IPS-18a (cell line): ENCODE results near the gene ETS1.

Experiments
- H3K27ac ChIP-seq: one replicate; pipeline ENCODE4 v1.5.1; 2013; ENCODE audit warnings: low read length
- H3K27me3 ChIP-seq: one replicate; pipeline ENCODE4 v1.6.1; 2013; ENCODE audit warnings: mild to moderate bottlenecking, low read length; ENCODE audit not compliant: control insufficient read depth, insufficient read depth
- H3K36me3 ChIP-seq: one replicate; pipeline ENCODE4 v1.6.1; 2013; ENCODE audit warnings: low read depth, low read length; ENCODE audit not compliant: control insufficient read depth
- H3K4me1 ChIP-seq: one replicate; pipeline ENCODE4 v1.6.1; 2013; ENCODE audit warnings: low read depth, low read length; ENCODE audit not compliant: control insufficient read depth
- H3K4me3 ChIP-seq: one replicate; pipeline ENCODE4 v1.5.1; 2013; ENCODE audit warnings: low read length
- H3K9ac ChIP-seq: one replicate; pipeline ENCODE4 v1.6.1; 2013; ENCODE audit warnings: mild to moderate bottlenecking, low read length, moderate library complexity
- H3K9me3 ChIP-seq: one replicate; pipeline ENCODE4 v1.6.1; 2013; ENCODE audit warnings: low read depth, low read length; ENCODE audit not compliant: control insufficient read depth

Gene ETS1

GRCh38 chr11:128625746-128626145, 38.4 kb upstream of the ETS1 start:
- H3K9ac ChIP-seq = no peak overlapping the region
- no peaks in the 10 kb centered on the region for H3K27me3 ChIP-seq
- H3K36me3 ChIP-seq = no peaks in the 10 kb centered on the region
- no peaks in the 10 kb centered on the region for H3K9me3 ChIP-seq
- no peak overlapping the region for H3K4me3 ChIP-seq
- H3K27ac ChIP-seq = no peak overlapping the region
- peaks cover 12% of the 10 kb centered on the region for H3K4me1 ChIP-seq

- Histone ChIP-seq H3K9ac (no peak overlapping the region), H3K27me3 (no peaks in the 10 kb centered on the region), H3K9me3 (no peaks in the 10 kb centered on the region), H3K27ac (no peak overlapping the region), H3K4me3 (no peak overlapping the region), H3K4me1 (peaks cover 12% of the 10 kb centered on the region), H3K36me3 (no peaks in the 10 kb centered on the region)
These were observed 38.0 kb upstream of the ETS1 start for GRCh38 chr11:128625326-128625725.

GRCh38 chr11:128624269-128625175, 37.2 kb upstream of the ETS1 start:
- Histone ChIP-seq H3K9ac (no peak overlapping the region), H3K27ac (no peak overlapping the region), H3K4me3 (no peak overlapping the region), H3K4me1 (peaks cover 12% of the 10 kb centered on the region), H3K27me3 (no peaks in the 10 kb centered on the region), H3K9me3 (no peaks in the 10 kb centered on the region), H3K36me3 (no peaks in the 10 kb centered on the region)

- Histone ChIP-seq H3K27me3 (no peaks in the 10 kb centered on the region), H3K4me1 (peaks cover 12% of the 10 kb centered on the region), H3K27ac (no peak overlapping the region)
These were observed 35.7 kb upstream of the ETS1 start for GRCh38 chr11:128623091-128623490.

GRCh38 chr11:128621601-128622501, 34.5 kb upstream of the ETS1 start:
- H3K27me3 ChIP-seq = no peaks in the 10 kb centered on the region
- no peak overlapping the region for H3K9ac ChIP-seq
- no peak overlapping the region for H3K27ac ChIP-seq
- H3K4me1 ChIP-seq = peaks cover 12% of the 10 kb centered on the region
- H3K36me3 ChIP-seq = no peaks in the 10 kb centered on the region
- no peaks in the 10 kb centered on the region for H3K9me3 ChIP-seq
- H3K4me3 ChIP-seq = no peak overlapping the region

More at GRCh38 chr11:128623091-128623490, 35.7 kb upstream of the ETS1 start:
- Histone ChIP-seq H3K9me3 (no peaks in the 10 kb centered on the region), H3K4me3 (no peak overlapping the region), H3K36me3 (no peaks in the 10 kb centered on the region), H3K9ac (no peak overlapping the region)

GRCh38 chr11:128620309-128621100, 33.1 kb upstream of the ETS1 start:
- Histone ChIP-seq H3K36me3 (no peaks in the 10 kb centered on the region), H3K27ac (no peak overlapping the region), H3K9ac (no peak overlapping the region), H3K4me1 (peaks cover 10% of the 10 kb centered on the region), H3K9me3 (no peaks in the 10 kb centered on the region), H3K27me3 (no peaks in the 10 kb centered on the region), H3K4me3 (no peak overlapping the region)

GRCh38 chr11:128619540-128620308, 32.4 kb upstream of the ETS1 start:
- H3K27ac ChIP-seq = no peak overlapping the region
- H3K27me3 ChIP-seq = no peaks in the 10 kb centered on the region
- H3K9me3 ChIP-seq = no peaks in the 10 kb centered on the region
- peaks cover 3% of the 10 kb centered on the region for H3K4me1 ChIP-seq
- no peaks in the 10 kb centered on the region for H3K36me3 ChIP-seq
- H3K4me3 ChIP-seq = no peak overlapping the region
- H3K9ac ChIP-seq = no peak overlapping the region

- no peak overlapping the region for H3K27ac ChIP-seq
- no peaks in the 10 kb centered on the region for H3K4me1 ChIP-seq
- no peaks in the 10 kb centered on the region for H3K36me3 ChIP-seq
- no peaks in the 10 kb centered on the region for H3K27me3 ChIP-seq
- H3K9ac ChIP-seq = no peak overlapping the region
- H3K9me3 ChIP-seq = no peaks in the 10 kb centered on the region
- H3K4me3 ChIP-seq = no peak overlapping the region
These were observed 31.6 kb upstream of the ETS1 start for GRCh38 chr11:128619007-128619406.

- Histone ChIP-seq H3K4me3 (no peak overlapping the region), H3K36me3 (no peaks in the 10 kb centered on the region), H3K9me3 (no peaks in the 10 kb centered on the region), H3K9ac (no peak overlapping the region), H3K27me3 (no peaks in the 10 kb centered on the region), H3K4me1 (no peaks in the 10 kb centered on the region), H3K27ac (no peak overlapping the region)
These were observed 31.2 kb upstream of the ETS1 start for GRCh38 chr11:128618603-128619002.

- no peak overlapping the region for H3K4me3 ChIP-seq
- H3K36me3 ChIP-seq = no peaks in the 10 kb centered on the region
- H3K9me3 ChIP-seq = no peaks in the 10 kb centered on the region
- H3K9ac ChIP-seq = no peak overlapping the region
- peaks cover 3% of the 10 kb centered on the region for H3K27me3 ChIP-seq
- peaks cover under 1% of the 10 kb centered on the region for H3K4me1 ChIP-seq
- no peak overlapping the region for H3K27ac ChIP-seq
These were observed 28.8 kb upstream of the ETS1 start for GRCh38 chr11:128616161-128616560.
